K562 (cell line): ENCODE measurements around the gene SPEF1. TPM values are rescaled to one million over a fixed set of nuclear protein-coding genes. Genes with fewer than 3 reads are reported as not detected.
A peak's percentile ranks its signal among the peaks of the same experiment; 100 is the strongest.

Experiments used
- BACH1 ChIP-seq: fragments of 200-800 bp; sonication (Bioruptor generic); IDR thresholded peaks from 2 replicates; pipeline ENCODE4 v1.6.1; 2016; ENCODE audit warnings: missing genetic modification characterization, missing compliant biosample characterization
- CSDE1 ChIP-seq, 2 experiments: fragments of 450-650 bp; IDR thresholded peaks; 2 replicates each; pipeline ENCODE4 v1.6.1; 2016; ENCODE audit warnings: mild to moderate bottlenecking in 1 of 2
- EP400 ChIP-seq: fragments of 450-650 bp; IDR thresholded peaks from 2 replicates; pipeline ENCODE4 v1.6.1; 2017; ENCODE audit warnings: antibody characterized with exemption, mild to moderate bottlenecking, moderate library complexity
- GATAD2B ChIP-seq: fragments of 450-650 bp; IDR thresholded peaks from 2 replicates; pipeline ENCODE4 v1.6.1; 2017; ENCODE audit warnings: mild to moderate bottlenecking, borderline replicate concordance
- ILF3 ChIP-seq: fragments of 450-650 bp; IDR thresholded peaks from 2 replicates; pipeline ENCODE4 v1.6.1; 2018; ENCODE audit warnings: antibody characterized with exemption, mild to moderate bottlenecking, moderate library complexity, borderline replicate concordance
- L3MBTL2 ChIP-seq: fragments of 450-650 bp; IDR thresholded peaks from 2 replicates; pipeline ENCODE4 v1.6.1; 2016; ENCODE audit warnings: mild to moderate bottlenecking, moderate library complexity
- PML ChIP-seq: IDR thresholded peaks from 2 replicates; pipeline ENCODE4 v1.6.1; 2012; ENCODE audit warnings: low read length, inconsistent platforms
- SIN3A ChIP-seq, 2 experiments: fragments of 150-350 bp in 1 of 2; IDR thresholded peaks; 2 replicates each; pipeline ENCODE4 v1.6.1; 2011 to 2016; ENCODE audit warnings: borderline replicate concordance in 2 of 2, low read depth in 2 of 2, low read length in 2 of 2, mild to moderate bottlenecking in 2 of 2, moderate library complexity in 2 of 2; ENCODE audit not compliant: control insufficient read depth in 1 of 2
- SLC30A9 ChIP-seq: fragments of 250-450 bp; sonication (Bioruptor Pico); IDR thresholded peaks from 2 replicates; pipeline ENCODE4 v1.8.0; 2022; ENCODE audit warnings: mild to moderate bottlenecking, moderate library complexity
- ZNF175 ChIP-seq: fragments of 200-800 bp; sonication (Bioruptor generic); IDR thresholded peaks from 2 replicates; pipeline ENCODE4 v1.6.1; 2016; ENCODE audit warnings: low read depth, mild to moderate bottlenecking, missing genetic modification characterization, missing compliant biosample characterization
- ZNF408 ChIP-seq: fragments of 250-450 bp; sonication (Bioruptor Pico); IDR thresholded peaks from 2 replicates; pipeline ENCODE4 v1.4.0; 2020; ENCODE audit warnings: low read depth, mild to moderate bottlenecking, moderate library complexity
- ZNF561 ChIP-seq: fragments of 450-650 bp; formaldehyde crosslinking; conservative IDR thresholded peaks from 2 replicates; pipeline ENCODE4 v1.4.0; 2020; ENCODE audit warnings: mild to moderate bottlenecking, moderate library complexity
- polyA plus RNA-seq, 8 experiments: library from polyadenylated mRNA; depleted of rRNA in 4 of 8; stranded (reverse) in 5 of 8; unstranded in 3 of 8; fragments of >200 nt; fragmentation: Nextera tagmentation in 2 of 8; fragmentation: Illumina TruSeq in 1 of 8; extraction: Ambion mirVana in 2 of 8; extraction: Trizol in 1 of 8; gene quantifications; 2 replicates each; pipeline versions ENCODE4 v1.2.1 to v1.2.3, GENCODE V29; 2011 to 2014; ENCODE audit warnings: inconsistent platforms in 1 of 8, missing spikeins in 1 of 8
- total RNA-seq, 7 experiments: library from RNA; depleted of rRNA in 6 of 7; stranded (reverse); fragments of >200 nt in 6 of 7; fragmentation: Illumina TruSeq in 2 of 7; extraction: Trizol in 2 of 7; gene quantifications; 2 replicates each; pipeline versions ENCODE4 v1.2.1 to v1.2.3, GENCODE V29; 2011 to 2021; ENCODE audit warnings: low replicate concordance in 1 of 7
- TF ChIP-seq, protein P1 (sequence below): fragments of 250-450 bp; sonication (Bioruptor Pico); IDR thresholded peaks from 2 replicates; pipeline ENCODE4 v1.8.0; 2022; ENCODE audit warnings: moderate library complexity, mild to moderate bottlenecking, inconsistent platforms
- TF ChIP-seq, protein P2 (sequence below): conservative IDR thresholded peaks from 2 replicates; pipeline ENCODE4 v1.6.1; 2011; ENCODE audit warnings: low read depth, mild to moderate bottlenecking, low read length; ENCODE audit not compliant: control insufficient read depth
- TF ChIP-seq, protein P3 (sequence below): sonication (generic); formaldehyde crosslinking; IDR thresholded peaks from 2 replicates; pipeline ENCODE4 v1.8.1; 2023; ENCODE audit warnings: mild to moderate bottlenecking, missing genetic modification reagents
- TF ChIP-seq, protein P4 (sequence below), 2 experiments: fragments of 150-350 bp in 1 of 2; IDR thresholded peaks; 2 replicates each; pipeline ENCODE4 v1.6.1; 2012 to 2016; ENCODE audit warnings: low read depth in 2 of 2, low read length in 2 of 2, mild to moderate bottlenecking in 1 of 2, moderate library complexity in 1 of 2

Gene SPEF1
- total and polyA plus RNA-seq, 9 of the 15 experiments (the other 6 are each of a cell fraction or from before 2014, with no cell fraction given), result not detected

DNA sequence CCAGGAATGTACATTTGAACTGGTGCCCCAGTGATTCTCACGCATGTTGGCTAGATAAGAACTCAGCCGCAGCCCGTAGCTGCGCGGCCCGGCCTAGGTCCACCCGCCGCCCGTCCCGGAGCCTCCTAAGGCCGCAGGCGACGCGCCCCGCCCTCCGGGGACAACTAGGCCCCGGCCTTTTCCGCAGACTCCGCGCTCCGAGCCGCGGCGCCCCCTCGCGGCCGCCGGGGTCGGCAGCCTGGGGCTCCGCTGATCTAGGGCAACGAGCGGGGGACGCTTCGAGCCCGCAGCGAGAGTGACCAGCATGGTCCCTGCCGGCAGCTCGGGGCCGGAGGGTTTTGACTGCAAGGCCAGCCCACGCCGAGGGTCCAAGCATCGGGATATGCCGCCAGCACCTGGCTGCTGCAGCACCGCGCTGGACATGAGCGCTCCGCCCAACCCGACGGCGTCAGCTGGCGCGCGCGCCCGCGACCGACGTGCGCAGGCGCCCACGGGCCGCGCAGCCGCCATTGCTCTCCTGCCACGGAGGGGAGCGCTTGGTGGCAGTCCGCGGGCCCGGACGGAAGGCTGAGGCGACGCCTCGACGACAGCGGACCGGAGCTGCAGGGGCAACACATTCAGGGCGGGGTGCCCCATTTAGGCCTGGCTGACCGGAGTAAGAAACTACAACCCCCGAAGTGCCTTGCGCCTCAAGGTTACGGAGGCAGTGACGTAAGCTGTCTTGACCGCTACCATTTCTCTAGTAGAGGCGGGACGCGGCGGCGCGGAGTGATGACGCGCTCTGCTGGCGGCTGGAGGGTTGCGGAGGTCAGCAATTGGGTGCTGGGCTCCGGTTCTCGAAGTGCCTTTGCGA is 39.0 kb upstream of the SPEF1 start, which contains the start of gene AP5S1 (continued):
- TF ChIP-seq SLC30A9 (CRISPR knock-in tag), result no peak
- TF ChIP-seq GATAD2B, result 0 out of 2 replicates have a peak, but pooled peaks have one; percentile 55
- TF ChIP-seq PML, result peak; percentile 13; the same call in 1 of the 2 replicates
- TF ChIP-seq ZNF408 (CRISPR knock-in tag), result no peak
- TF ChIP-seq, protein P1, sequence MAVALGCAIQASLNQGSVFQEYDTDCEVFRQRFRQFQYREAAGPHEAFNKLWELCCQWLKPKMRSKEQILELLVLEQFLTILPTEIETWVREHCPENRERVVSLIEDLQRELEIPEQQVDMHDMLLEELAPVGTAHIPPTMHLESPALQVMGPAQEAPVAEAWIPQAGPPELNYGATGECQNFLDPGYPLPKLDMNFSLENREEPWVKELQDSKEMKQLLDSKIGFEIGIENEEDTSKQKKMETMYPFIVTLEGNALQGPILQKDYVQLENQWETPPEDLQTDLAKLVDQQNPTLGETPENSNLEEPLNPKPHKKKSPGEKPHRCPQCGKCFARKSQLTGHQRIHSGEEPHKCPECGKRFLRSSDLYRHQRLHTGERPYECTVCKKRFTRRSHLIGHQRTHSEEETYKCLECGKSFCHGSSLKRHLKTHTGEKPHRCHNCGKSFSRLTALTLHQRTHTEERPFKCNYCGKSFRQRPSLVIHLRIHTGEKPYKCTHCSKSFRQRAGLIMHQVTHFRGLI (CRISPR knock-in tag), result no peak
- peak in 1 of 2 experiments; percentile 63; a peak in 1 of 4 replicates for TF ChIP-seq CSDE1 (IDR thresholded peaks at IDR 0.05)
- peak; percentile 38 for TF ChIP-seq ZNF175 (CRISPR knock-in tag)
- TF ChIP-seq ILF3, result peak; percentile 90; the same call in 1 of the 2 replicates
- peak; percentile 80; the same call in 1 of the 2 replicates for TF ChIP-seq BACH1 (tag)
- TF ChIP-seq SIN3A (IDR thresholded peaks at IDR 0.05; ENCODE audit: borderline replicate concordance in 2 of 2, control insufficient read depth in 1 of 2, low read depth in 2 of 2, low read length in 2 of 2), result peak in 1 of 2 experiments; percentile 28; a peak in 1 of 4 replicates
- TF ChIP-seq, protein P2, sequence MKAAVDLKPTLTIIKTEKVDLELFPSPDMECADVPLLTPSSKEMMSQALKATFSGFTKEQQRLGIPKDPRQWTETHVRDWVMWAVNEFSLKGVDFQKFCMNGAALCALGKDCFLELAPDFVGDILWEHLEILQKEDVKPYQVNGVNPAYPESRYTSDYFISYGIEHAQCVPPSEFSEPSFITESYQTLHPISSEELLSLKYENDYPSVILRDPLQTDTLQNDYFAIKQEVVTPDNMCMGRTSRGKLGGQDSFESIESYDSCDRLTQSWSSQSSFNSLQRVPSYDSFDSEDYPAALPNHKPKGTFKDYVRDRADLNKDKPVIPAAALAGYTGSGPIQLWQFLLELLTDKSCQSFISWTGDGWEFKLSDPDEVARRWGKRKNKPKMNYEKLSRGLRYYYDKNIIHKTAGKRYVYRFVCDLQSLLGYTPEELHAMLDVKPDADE, result peak; percentile 72; the same call in 1 of the 2 replicates
- TF ChIP-seq EP400, result peak; percentile 87
- TF ChIP-seq, protein P3, sequence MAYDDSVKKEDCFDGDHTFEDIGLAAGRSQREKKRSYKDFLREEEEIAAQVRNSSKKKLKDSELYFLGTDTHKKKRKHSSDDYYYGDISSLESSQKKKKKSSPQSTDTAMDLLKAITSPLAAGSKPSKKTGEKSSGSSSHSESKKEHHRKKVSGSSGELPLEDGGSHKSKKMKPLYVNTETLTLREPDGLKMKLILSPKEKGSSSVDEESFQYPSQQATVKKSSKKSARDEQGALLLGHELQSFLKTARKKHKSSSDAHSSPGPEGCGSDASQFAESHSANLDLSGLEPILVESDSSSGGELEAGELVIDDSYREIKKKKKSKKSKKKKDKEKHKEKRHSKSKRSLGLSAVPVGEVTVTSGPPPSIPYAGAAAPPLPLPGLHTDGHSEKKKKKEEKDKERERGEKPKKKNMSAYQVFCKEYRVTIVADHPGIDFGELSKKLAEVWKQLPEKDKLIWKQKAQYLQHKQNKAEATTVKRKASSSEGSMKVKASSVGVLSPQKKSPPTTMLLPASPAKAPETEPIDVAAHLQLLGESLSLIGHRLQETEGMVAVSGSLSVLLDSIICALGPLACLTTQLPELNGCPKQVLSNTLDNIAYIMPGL (CRISPR knock-in tag), result peak; percentile 81; the same call in 1 of the 2 replicates
- TF ChIP-seq ZNF561 (CRISPR knock-in tag), result no peak
- TF ChIP-seq, protein P4, sequence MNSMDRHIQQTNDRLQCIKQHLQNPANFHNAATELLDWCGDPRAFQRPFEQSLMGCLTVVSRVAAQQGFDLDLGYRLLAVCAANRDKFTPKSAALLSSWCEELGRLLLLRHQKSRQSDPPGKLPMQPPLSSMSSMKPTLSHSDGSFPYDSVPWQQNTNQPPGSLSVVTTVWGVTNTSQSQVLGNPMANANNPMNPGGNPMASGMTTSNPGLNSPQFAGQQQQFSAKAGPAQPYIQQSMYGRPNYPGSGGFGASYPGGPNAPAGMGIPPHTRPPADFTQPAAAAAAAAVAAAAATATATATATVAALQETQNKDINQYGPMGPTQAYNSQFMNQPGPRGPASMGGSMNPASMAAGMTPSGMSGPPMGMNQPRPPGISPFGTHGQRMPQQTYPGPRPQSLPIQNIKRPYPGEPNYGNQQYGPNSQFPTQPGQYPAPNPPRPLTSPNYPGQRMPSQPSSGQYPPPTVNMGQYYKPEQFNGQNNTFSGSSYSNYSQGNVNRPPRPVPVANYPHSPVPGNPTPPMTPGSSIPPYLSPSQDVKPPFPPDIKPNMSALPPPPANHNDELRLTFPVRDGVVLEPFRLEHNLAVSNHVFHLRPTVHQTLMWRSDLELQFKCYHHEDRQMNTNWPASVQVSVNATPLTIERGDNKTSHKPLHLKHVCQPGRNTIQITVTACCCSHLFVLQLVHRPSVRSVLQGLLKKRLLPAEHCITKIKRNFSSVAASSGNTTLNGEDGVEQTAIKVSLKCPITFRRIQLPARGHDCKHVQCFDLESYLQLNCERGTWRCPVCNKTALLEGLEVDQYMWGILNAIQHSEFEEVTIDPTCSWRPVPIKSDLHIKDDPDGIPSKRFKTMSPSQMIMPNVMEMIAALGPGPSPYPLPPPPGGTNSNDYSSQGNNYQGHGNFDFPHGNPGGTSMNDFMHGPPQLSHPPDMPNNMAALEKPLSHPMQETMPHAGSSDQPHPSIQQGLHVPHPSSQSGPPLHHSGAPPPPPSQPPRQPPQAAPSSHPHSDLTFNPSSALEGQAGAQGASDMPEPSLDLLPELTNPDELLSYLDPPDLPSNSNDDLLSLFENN (IDR thresholded peaks at IDR 0.05; ENCODE audit: low read depth in 2 of 2, low read length in 2 of 2), result peak in 1 of 2 experiments; percentile 52; a peak in 1 of 4 replicates
- peak; percentile 72 for TF ChIP-seq L3MBTL2
